Epithelial cell of proximal tubule (primary cell): Measurements from ENCODE around the gene TMEM94. TPM values are rescaled to one million over a fixed set of nuclear protein-coding genes. Genes with fewer than 3 reads are reported as not detected.

Source experiments
- DNase-seq: peaks from one replicate; pipeline ENCODE4 v3.0.0-alpha.2; 2011; ENCODE audit warnings: low read depth
- H3K4me3 ChIP-seq: 2 replicates; pipeline ENCODE4 v1.5.1; 2011; ENCODE audit warnings: low read depth, mild to moderate bottlenecking, low read length
- total RNA-seq: library from RNA; depleted of rRNA; stranded (reverse); fragments of >200 nt; gene quantifications from 2 replicates; pipeline ENCODE4 v1.2.3, GENCODE V29; 2015
- TF ChIP-seq, protein P1 (sequence below): conservative IDR thresholded peaks from 2 replicates; pipeline ENCODE4 v1.5.1; 2012; ENCODE audit warnings: low read depth, mild to moderate bottlenecking, low read length

TMEM94 gene
- total RNA-seq, 1 donor from 2014 or later = 65.3 TPM

- H3K4me3 ChIP-seq = no peak overlapping the region
- DNase-seq = no peak
- TF ChIP-seq, protein P1, sequence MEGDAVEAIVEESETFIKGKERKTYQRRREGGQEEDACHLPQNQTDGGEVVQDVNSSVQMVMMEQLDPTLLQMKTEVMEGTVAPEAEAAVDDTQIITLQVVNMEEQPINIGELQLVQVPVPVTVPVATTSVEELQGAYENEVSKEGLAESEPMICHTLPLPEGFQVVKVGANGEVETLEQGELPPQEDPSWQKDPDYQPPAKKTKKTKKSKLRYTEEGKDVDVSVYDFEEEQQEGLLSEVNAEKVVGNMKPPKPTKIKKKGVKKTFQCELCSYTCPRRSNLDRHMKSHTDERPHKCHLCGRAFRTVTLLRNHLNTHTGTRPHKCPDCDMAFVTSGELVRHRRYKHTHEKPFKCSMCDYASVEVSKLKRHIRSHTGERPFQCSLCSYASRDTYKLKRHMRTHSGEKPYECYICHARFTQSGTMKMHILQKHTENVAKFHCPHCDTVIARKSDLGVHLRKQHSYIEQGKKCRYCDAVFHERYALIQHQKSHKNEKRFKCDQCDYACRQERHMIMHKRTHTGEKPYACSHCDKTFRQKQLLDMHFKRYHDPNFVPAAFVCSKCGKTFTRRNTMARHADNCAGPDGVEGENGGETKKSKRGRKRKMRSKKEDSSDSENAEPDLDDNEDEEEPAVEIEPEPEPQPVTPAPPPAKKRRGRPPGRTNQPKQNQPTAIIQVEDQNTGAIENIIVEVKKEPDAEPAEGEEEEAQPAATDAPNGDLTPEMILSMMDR = no peak
Observed at GRCh38 chr17:75480281-75480680, 23.8 kb downstream of the TMEM94 start.

GRCh38 chr17:75481194-75482068 is 25.0 kb downstream of the TMEM94 start:
- DNase-seq = no peak
- TF ChIP-seq, protein P1 = no peak

GRCh38 chr17:75482098-75482942 is 25.9 kb downstream of the TMEM94 start:
- DNase-seq = no peak
- TF ChIP-seq, protein P1 = no peak
- no peak overlapping the region for H3K4me3 ChIP-seq

More at GRCh38 chr17:75481194-75482068, 25.0 kb downstream of the TMEM94 start:
- H3K4me3 ChIP-seq = no peak overlapping the region

GRCh38 chr17:75485688-75486087 is 29.3 kb downstream of the TMEM94 start:
- TF ChIP-seq, protein P1 = no peak
- DNase-seq = no peak
- H3K4me3 ChIP-seq = no peak overlapping the region

DNA sequence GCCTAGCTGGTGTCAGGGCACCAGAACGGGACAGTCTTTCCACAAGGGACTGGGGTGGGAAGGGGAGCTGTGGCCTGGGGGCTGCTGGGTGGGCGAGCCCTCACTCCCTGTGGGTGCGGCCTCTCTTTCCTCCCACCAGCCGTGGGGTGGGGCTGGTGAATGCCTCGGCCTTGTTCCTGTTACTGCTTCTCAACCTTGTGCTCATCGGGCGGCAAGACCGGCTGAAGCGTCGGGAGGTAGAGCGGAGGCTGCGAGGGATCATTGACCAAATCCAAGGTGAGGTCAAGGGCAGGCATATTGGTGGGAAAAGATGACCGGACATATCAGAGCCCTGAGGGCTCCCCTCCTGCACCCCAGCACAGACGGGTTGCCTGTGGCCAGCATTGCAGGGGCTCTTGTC is 29.7 kb downstream of the TMEM94 start:
- no peak overlapping the region for H3K4me3 ChIP-seq
- TF ChIP-seq, protein P1 = no peak
- DNase-seq = no peak

- no peak overlapping the region for H3K4me3 ChIP-seq
- DNase-seq = no peak
- TF ChIP-seq, protein P1 = no peak
Observed at GRCh38 chr17:75486951-75487350, 30.5 kb downstream of the TMEM94 start.
